Omental fat pad (tissue), 4 donors: ENCODE results near the gene HLCS. TPM values are rescaled to one million over a fixed set of nuclear protein-coding genes. Genes with fewer than 3 reads are reported as not detected.
A peak's percentile ranks its signal among the peaks of the same experiment; 100 is the strongest.

ENCODE experiments used
- ATAC-seq: fragments of 150-250 bp; one replicate; pipeline ENCODE4 v1.9.1; 2016; ENCODE audit warnings: mild to moderate bottlenecking, moderate library complexity; ENCODE audit not compliant: low FRiP score
- DNase-seq: peaks from one replicate; pipeline ENCODE4 v3.0.0-alpha.2; 2019; ENCODE audit warnings: low spot score
- total RNA-seq, 4 donors: library from RNA; depleted of rRNA; stranded (reverse); fragments of >200 nt; gene quantifications; one replicate each; pipeline ENCODE4 v1.1.0, GENCODE V29; 2016
- TF ChIP-seq, protein P1 (sequence below), 3 donors: fragments of 450-650 bp; IDR thresholded peaks; one replicate each; pipeline ENCODE4 v1.5.1; 2016 to 2017; ENCODE audit warnings: antibody characterized with exemption in 3 of 3, mild to moderate bottlenecking in 3 of 3, moderate library complexity in 2 of 3

HLCS gene
- total RNA-seq, 4 donors from 2014 or later, result 14.3 to 19.3 (median 17.6) TPM

DNA sequence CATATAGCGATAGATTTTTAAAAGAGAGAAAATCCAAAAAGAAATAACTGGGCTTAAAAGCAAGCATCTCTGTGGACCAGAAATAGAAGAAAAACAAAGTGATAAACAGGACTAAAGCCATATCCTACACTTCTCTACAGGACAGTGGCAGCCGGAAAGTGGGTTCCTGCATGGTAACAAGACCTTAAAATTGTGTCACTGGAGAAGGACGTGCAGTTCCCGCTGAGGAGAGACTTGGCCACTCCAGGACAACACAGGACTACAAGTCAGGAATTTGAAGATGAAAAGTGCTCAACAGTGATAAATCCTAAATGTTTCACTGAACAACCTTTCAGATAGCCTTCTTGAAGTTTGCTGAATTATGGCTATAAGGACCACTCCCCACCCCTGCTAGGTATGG is 1.9 kb upstream of the HLCS start:
- DNase-seq (no peak), ATAC-seq (no peak)
- TF ChIP-seq, protein P1, sequence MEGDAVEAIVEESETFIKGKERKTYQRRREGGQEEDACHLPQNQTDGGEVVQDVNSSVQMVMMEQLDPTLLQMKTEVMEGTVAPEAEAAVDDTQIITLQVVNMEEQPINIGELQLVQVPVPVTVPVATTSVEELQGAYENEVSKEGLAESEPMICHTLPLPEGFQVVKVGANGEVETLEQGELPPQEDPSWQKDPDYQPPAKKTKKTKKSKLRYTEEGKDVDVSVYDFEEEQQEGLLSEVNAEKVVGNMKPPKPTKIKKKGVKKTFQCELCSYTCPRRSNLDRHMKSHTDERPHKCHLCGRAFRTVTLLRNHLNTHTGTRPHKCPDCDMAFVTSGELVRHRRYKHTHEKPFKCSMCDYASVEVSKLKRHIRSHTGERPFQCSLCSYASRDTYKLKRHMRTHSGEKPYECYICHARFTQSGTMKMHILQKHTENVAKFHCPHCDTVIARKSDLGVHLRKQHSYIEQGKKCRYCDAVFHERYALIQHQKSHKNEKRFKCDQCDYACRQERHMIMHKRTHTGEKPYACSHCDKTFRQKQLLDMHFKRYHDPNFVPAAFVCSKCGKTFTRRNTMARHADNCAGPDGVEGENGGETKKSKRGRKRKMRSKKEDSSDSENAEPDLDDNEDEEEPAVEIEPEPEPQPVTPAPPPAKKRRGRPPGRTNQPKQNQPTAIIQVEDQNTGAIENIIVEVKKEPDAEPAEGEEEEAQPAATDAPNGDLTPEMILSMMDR (IDR thresholded peaks at IDR 0.05), result no peak

DNA sequence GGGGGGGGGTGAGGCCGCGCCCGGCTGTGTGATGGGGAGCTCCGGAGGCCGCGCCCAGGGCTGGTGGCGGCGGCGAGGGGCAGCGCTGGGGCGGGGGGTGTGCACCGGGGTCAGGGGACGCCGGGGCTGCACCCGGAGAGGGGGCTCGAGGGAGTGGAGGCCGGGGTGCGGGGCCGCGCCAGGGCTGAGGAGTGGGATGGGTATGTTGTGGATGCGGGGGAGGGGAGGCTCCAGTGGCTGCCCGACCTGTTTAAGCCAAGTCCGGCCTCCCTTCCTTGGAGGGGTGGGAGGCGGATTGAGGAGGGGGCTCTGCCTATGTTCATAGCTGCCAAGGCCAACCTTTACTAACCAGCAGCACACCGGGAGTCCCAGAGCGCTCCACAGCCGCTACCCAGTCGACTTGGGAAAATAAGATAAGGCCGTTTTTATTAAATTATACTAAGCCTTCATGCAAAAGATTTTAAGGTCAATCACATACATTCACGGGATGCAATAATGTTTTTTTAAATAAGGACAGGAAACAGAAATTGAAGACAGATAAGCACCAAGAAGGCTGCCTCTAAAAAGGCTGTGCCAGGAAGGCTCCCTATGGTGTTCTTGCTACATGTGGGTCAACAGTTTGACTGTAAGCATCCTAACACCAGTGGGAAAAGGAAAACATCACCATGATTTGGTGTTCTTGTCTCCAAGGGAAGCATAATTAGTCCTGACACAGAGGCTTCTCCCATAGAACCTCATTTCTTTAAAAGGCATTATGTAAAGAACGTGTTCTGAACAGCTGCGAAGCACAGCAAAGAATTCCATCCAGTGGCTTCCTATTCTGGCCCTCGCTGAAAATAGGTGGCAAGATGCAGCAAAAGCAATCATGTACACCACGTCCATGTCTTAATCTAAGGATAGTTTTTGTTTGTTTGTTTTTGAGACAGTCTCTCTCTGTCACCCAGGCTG is 626 bp upstream of the HLCS start:
- ATAC-seq, result peak; percentile 39
- no peak for DNase-seq
- TF ChIP-seq, protein P1 (IDR thresholded peaks at IDR 0.05), result no peak

DNA sequence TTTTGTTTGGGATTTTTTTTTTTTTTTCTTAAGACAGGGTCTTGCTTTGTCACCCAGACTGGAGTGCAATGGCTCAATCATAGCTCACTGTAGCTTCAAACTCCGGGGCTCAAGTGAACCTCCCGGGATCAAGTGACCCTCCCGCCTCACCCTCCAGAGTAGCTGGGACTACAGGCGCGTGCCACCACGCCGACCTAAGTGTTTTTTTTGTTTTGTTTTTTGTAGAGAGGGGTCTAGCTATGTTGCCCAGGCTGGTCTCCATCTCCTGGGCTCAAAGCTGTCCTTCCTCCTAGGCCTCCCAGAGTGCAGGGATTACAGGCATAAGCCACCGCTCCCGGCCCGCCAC is 776 bp downstream of the HLCS start:
- no peak for DNase-seq
- ATAC-seq, result peak; percentile 24
- TF ChIP-seq, protein P1 (IDR thresholded peaks at IDR 0.05), result no peak

DNA sequence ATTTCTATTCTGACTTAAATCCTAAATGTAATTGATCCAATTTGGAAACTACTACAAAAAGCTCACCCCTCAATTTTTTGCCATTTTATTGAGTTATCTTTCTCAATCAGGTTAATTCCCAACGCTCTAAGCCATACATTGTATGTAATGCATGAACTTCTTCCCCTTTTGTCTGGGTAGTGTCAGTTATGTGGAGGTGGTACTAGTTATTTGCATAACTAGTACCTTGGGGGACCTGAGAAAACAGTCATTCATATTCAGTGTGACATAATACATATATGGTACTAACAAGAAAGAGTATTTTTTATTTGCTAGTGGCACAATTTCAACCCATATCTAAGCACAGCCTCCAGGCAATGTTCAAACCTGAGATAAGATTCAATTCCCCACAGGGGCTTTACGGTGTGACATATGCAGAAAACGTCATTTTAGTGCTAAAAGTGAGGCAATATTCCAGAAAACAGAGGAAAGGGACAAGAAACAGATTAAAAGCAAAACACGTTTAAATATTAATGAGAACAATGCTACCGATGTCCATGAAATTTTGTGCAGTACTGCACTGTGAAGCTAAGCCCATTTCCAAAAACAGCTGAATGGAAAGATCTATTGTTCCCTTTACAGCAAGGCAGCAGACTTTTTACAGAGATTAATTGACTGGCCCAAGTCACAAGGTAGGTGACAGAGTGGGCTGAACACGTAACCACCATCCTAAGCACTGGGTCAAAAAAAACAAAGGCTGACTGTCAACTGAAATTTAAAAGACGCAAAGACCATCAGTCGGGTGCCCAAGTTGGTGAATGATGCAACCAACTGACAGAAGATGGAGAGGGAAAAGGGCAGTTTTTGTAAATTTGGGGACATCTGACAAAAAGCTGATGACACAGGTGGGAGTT is 1.4 kb downstream of the HLCS start:
- no peak for ATAC-seq
- TF ChIP-seq, protein P1 (IDR thresholded peaks at IDR 0.05), result no peak
- DNase-seq, result no peak

DNA sequence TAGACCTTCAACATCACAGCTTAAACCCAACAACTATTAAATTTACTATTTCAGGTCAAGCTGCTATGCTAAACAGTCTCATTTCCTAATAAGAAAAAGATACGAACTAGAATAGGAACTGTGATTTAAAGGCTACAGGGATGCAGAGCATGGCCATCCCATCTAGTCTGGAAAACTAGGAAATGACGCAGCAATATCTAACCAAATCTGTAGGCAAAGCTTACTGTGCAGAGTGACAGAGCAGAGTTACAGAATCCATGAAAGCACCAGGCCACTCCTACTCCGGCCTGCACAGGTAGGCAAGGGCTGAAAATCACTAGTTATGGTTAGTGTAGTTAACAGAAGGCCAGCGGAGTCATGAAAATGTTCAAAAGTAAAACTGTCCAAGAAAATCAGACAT is 2.1 kb downstream of the HLCS start:
- no peak for ATAC-seq
- TF ChIP-seq, protein P1 (IDR thresholded peaks at IDR 0.05), result no peak
- no peak for DNase-seq

DNA sequence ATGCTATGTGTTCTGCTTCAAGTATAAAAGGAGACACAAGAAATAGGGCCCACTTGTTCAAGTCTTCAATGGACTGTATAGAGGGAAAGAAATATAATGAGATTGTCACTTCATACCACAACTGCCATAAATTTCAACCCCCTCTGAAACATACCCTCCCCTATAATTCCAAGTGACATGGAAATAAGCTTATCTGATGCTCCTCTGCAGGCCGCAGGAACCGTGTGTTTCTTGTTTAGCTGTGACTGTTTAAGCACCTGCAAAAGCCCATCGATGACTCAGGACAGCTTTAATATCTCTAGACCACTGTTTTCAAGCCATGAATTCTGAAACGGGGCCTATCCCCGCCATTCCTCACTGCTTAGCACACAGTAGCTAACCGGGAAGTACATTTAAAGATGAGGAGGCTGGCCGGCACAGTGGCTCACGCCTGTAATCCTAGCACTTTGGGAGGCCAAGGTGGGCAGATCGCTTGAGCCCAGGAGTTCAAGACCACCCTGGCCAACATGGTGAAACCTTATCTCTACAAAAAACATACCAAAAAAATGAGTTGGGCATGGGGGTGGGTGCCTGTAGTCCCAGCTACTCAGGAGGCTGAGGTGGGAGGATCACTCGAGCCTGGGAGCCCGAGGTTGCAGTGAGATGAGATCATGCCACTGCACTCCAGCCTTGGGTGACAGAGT is 4.2 kb downstream of the HLCS start:
- DNase-seq (no peak), ATAC-seq (no peak)
- TF ChIP-seq, protein P1 (IDR thresholded peaks at IDR 0.05), result no peak
